Activated T-helper 1 cell treated with anti-CD3 and anti-CD28 coated beads, Interleukin-2, amount 50 U/mL, for 16 hours (primary cell): Measurements from ENCODE around the gene DCLK1.

Experiments used
- DNase-seq, 2 donors: peaks; one replicate each; pipeline ENCODE4 v3.0.0-alpha.2; 2020; ENCODE audit warnings: low read depth in 1 of 2, low spot score in 1 of 2

Gene DCLK1

GRCh38 chr13:35833608-35834275, 297.4 kb downstream of the DCLK1 start:
- no peak for DNase-seq

DNA sequence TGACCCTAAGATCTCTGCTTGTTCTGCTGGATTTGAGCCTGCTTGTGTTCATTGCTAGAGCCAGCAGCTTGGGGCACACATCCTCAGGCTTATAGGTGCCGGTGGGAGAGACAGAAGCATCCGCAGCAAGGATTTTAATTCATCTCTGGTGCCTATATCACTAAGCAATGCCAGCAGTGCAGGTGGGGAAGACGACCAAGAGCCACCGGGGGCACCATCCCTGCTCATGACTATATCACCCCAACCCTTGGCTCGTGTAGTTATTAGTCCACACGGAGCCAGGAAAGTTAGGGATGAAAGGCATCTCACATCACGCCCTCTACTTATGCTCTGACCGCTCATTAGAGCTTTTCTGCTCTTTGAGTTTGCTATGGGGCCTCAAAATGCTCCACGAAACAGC, 298.2 kb downstream of the DCLK1 start:
- no peak for DNase-seq

GRCh38 chr13:35832551-35832950, 298.6 kb downstream of the DCLK1 start:
- no peak for DNase-seq

DNA sequence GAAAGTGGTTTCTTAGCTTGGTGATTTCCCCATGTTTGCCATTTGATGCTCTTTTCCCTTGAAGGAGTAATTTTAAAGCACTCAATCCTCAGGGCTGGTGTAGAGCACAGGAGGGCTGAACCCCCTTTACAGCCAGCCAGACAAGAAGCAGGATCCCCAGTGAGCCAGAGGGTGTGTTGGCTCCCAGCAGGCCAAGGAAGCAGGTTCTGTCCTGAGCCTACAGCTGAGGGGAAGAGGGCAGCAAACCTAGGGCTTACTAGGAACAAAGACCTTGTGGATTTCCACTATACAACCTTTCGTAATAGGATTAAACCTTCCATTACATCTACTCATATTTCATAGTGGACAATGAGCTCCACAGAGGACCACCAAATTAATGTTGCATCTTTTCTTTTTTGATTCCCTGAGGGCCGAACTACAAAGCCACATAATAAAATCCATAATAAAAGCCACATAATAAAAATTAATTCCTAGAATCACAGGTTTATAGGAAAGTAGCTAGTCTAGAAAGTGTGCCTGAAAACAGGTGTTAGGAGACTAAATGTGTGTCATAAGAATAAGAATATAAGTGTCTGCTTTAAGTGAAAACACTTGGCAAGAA, 300.2 kb downstream of the DCLK1 start:
- DNase-seq, result no peak

DNA sequence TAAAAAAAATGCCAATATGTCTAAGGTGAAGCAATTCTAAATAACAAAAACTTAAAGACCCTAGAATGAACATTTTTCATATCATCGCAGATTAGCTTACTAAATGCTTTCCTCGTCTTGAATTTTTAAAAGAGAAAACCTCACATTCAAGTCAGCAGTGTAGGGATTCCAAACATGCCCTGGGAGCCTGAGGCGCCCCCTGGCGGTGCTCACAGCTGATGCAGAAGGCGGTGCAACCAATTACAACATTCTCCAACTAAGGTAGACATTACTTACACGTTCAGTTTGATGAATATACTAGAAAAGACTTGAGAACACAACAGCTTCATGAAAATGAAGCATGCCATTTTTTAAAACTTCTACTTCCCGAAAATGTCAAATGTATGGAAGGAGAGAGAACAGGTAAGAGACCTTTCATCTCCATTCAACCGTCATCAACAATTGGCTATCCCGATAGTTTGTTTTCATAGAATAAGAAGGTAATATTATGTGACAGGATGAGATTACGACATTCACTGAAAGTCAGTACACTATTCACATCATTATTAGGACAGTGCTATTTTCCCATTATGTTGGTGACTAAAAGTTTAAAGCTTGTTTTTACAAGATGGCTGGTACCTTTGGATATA, 304.4 kb downstream of the DCLK1 start:
- no peak for DNase-seq

DNA sequence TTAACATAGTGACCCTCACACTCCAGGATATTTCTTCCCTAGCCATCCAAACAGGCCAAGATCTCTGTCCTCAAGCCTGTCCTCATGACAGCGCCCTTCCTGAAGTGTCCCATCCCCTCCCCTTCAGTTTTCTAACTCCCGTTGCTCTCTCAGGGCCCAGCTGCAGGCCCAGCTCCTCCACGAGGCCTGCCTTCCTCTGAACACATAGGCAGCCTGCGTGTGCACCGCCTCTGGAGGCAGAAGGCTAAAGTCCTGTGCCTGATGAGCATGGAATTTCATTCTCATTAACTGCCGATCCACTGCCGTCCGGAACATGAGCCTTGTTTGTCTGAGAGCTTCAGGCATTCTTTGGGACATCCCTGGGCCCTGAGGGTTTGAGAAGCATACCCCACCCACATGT, 306.4 kb downstream of the DCLK1 start:
- no peak for DNase-seq

GRCh38 chr13:35824395-35824794, 306.8 kb downstream of the DCLK1 start:
- DNase-seq, result no peak

DNA sequence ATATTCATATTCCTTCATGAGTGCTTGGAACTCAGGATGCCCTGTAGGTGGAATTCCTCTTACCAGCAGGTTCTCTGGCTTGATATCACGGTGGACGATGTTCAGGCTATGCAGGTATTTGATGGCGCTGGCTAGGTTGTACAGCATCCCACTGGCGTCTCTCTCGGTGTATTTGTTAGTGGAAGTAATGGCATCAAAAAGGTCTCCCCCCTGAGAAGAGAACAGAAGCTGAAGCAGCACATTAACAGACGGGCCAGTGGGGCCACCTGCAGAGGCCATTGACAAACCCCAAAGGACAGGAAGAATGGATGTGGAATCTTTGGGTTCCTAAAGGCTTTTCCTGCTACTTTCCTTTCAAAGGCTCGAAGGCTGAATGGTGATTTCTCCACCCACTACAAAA, 308.5 kb downstream of the DCLK1 start:
- no peak for DNase-seq

DNA sequence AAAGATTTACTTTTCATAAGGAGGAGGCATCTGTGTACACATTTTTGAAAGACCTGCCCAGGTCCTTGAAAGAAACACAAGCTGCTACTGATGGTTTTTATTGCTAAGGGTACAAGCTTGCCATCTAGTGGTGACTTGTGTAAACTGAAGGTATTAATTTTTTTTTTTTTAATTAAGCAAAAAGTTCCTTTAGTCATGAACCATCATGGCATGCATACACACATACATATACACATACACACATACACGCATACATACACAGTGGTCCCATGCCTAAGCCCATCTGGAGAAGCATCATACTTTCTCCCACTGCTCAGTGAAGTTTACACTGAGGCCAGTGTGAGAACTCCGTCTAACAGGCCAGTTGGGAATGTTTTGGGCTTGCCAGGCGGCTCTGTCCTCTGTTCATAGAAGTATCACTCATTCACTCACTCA, 312.5 kb downstream of the DCLK1 start:
- no peak for DNase-seq

DNA sequence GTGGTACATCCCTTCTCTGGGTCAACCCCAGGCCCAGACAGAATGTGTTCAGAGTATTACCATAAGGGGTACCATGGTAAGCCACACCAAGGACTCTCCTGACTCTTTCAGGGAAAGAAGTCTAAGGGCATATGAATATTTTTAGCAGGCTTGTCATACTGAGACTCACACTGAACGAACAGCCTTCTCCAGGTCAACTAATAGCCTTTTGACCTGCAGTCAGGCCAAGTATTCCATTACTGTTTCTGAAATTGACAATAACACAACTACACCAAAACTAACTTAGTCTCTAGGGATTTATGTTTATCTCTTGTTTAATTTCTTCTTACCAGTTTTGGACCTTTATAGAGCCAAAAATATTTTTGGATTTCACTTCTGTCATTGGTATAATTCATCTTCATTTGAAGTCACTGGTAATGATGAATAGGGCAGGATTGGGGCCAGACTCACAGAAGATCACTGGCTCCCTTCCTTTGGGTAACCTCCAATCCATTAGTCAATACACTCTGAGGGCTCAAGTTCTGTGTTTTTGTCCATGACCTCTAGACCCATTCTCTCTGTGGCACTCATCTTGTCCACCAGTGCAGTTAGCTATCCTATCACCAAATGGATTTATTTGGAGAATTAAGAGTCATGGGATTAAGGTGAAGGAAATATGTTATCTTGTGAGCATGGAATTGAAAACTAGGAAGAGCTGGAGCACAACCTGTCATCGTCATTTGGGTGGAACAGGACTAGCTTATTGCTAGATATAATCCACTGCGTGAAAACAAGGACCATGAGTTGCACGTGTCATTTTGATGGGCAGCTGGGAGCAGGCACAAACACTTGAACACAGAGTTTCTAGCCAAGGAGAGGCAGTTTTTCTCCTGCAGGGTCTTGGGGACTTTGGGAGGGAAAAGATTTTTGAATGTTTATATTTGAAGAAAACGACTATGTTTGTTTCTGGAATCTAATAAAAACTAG, 313.3 kb downstream of the DCLK1 start:
- no peak for DNase-seq

- no peak for DNase-seq
These were observed 316.6 kb downstream of the DCLK1 start for GRCh38 chr13:35814605-35815011.

GRCh38 chr13:35812736-35813135, 318.4 kb downstream of the DCLK1 start:
- DNase-seq, result no peak

DNA sequence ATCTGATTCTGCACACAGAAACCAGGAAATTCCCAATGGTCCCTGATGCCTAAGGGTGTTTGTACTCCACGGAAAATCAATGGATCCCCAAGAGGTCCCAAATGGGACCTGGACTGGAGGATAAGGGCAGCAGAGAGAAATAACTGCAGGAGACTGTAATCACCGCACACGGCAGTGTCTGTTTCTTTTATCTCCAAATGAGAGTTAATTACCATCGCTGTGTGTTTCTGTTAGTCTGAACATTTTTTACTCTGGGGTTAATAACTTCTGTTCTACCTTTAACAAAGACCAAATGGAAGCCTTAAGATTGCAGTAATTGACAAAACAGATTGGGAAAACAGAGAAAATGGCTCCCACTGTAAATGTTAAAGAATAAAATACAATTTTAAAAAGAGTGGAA, 320.9 kb downstream of the DCLK1 start:
- no peak for DNase-seq

DNA sequence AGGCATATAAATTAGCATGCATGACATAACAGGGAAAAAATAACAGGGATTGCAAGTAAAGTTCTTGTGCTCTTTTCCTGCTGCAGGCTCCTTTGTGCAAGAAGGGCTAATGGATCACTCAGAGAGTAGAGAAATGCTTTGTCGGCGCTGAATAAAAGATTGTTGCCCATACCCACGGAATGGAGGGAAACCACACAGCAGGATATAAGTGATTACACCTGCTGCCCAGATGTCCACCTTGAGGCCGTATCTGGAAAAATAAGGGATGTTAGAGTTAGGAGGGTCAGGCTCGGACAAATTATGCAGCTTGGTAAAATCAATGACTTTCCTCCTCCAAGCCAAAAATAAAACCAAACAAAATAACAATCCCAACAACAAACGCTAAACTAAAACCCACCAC, 322.3 kb downstream of the DCLK1 start:
- no peak for DNase-seq

DNA sequence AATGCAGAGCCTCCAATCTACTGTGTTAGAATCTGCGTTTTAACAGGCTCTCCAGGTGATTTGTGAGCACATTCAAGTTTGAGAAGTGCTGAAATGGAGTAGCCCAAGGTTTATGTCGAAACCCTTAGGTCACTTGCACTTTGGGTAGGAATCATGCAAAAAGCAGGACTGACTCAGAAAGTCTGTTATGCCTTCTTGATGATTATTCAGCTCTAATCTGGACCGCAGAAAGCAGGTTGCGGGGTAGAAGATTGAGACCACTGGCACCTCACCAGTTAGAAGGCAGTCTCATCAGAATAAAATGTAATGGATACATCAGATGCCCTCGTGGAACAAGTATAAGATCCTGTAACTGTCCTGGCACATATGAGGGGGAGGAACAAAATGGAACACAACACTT, 326.3 kb downstream of the DCLK1 start:
- no peak for DNase-seq

DNA sequence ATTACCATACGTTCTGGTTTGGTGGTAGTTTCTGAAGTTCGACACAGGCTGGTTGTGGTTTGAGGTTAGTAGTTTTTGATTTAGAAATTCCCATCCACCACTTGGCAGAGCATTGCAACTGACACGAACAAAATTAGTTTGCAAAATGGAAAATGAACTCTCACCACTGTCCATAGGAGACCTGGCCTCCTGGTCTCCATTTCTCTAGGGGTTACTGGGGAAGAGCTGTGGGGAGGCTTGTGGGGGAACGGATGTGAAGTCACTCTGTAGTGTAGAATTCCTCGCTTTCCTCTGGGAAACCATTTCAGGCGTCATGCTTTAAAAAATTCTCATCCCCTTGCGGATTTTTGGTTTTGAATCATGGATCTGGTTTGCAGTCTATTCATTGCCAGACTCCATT, 333.2 kb downstream of the DCLK1 start:
- no peak for DNase-seq

DNA sequence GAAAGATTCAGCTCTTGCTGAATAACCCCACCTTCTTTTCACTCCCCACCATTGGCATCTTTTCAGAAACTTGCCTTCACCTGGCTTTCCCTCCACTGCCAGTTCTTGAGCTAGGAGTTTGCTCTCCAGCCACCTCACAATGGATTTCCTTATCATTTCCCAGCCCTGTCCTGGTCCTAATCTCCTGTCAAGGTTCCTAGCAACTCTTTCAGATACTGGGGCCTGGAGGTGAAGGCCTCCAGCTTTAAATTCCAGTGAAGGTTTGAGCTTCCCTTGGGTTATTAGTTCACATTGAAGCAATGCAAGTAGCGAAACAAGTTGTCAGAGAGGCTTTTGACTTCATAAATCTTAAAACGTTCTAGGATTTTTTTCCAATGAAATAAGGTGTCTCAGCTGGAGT, 333.9 kb downstream of the DCLK1 start:
- DNase-seq, result no peak

DNA sequence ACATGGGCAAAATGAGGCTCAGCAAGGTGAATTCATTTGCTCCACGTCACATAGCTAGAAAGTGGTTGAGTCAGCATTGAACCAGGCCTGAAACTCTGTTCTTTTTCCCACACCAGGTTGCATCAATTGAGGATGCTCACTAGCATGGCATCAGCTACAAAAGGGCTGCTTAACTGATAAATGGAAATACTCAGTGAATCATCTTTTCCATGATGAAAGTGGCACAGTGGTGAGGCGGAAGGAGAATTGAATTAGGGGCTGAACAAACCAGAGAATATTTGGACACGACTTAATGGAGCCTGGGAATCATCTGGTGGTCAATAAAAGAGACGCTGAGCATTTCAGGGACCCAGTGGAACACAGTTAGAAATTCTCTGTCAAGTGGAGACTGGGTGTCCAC, 334.6 kb downstream of the DCLK1 start:
- DNase-seq, result no peak

- no peak for DNase-seq
These were observed 336.3 kb downstream of the DCLK1 start for GRCh38 chr13:35794734-35795389.

GRCh38 chr13:35793823-35794222, 337.4 kb downstream of the DCLK1 start:
- no peak for DNase-seq

DNA sequence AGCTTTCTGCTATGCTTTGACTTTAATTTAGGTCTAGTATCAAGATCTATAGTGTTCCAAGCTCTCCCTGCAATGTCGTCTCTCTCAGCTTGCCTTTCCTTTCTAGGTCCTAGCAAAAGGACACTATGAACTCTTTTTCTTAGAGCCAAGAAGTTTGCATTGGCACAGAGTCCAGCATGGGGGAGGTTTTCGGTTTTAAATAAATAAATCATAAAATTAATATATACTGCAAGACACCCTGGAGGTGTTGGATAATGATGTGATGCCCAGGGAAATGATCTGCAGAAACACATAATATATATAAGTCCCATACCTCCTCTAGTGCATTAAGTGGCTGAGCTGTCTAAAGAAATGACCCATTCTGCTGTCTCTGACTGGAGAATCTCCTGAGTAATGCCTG, 338.3 kb downstream of the DCLK1 start:
- no peak for DNase-seq
